K562 (cell line): ENCODE results near the gene MACROD2. TPM values are rescaled to one million over a fixed set of nuclear protein-coding genes. Genes with fewer than 3 reads are reported as not detected.

Experiments used
- ATAC-seq: fragments of 200-7000 bp; cut with Tn5 transposase; 3 replicates; pipeline ENCODE4 v1.9.1; 2020; ENCODE audit warnings: moderate library complexity
- BruUV-seq: library from RNA; stranded (reverse); fragments of 400-500 nt; replicated peaks from 2 replicates; lab custom pipeline; 2021; lab: Mats Ljungman, UMichigan
- CTCF ChIA-PET: fragments of 300-600 bp; formaldehyde crosslinking; extraction: SDS; loops from one replicate; lab custom pipeline; 2021; ENCODE audit warnings: low intra/inter-chr PET ratio; lab: Yijun Ruan, JAX
- POLR2A ChIA-PET: fragments of 300-600, 350-650 bp; sonication (Branson Sonifier 250); formaldehyde crosslinking; extraction: SDS; loops from one replicate; lab custom pipeline; 2021; ENCODE audit warnings: antibody characterized with exemption, inconsistent platforms; lab: Yijun Ruan, JAX
- DNase-seq, 4 experiments: peaks; one replicate each; pipeline versions ENCODE4 v3.0.0 to v3.0.0-alpha.2; 2011 to 2018; ENCODE audit warnings: low spot score in 3 of 4, mixed read lengths in 3 of 4; ENCODE audit errors: extremely low read depth in 1 of 4
- FAIRE-seq: peaks from 2 replicates; lab custom pipeline; 2011; peaks lifted over from hg19 to GRCh38; lab: Jason Lieb, UNC
- H2AFZ ChIP-seq: 2 replicates; pipeline ENCODE4 v1.6.0; 2011; ENCODE audit warnings: low read depth, low read length, control low read depth, inconsistent platforms
- H3K27ac ChIP-seq: fragments of 200-600 bp; 3 replicates; pipeline ENCODE4 v1.8.0; 2011; ENCODE audit warnings: low read depth, mild to moderate bottlenecking, control low read depth, inconsistent platforms, low read length, moderate library complexity, mixed read lengths; ENCODE audit errors: extremely low read depth
- H3K27me3 ChIP-seq, 2 experiments: fragments of 300-600 bp in 1 of 2; 2 replicates in 1 of 2; 3 replicates in 1 of 2; pipeline versions ENCODE4 v1.6.0 to v1.8.0; 2011; ENCODE audit warnings: inconsistent platforms in 2 of 2, low read length in 2 of 2, mild to moderate bottlenecking in 1 of 2, mixed read lengths in 1 of 2, moderate library complexity in 1 of 2; ENCODE audit not compliant: control insufficient read depth in 2 of 2, insufficient read depth in 2 of 2
- H3K36me3 ChIP-seq: fragments of 300-600 bp; 3 replicates; pipeline ENCODE4 v1.8.0; 2011; ENCODE audit warnings: mild to moderate bottlenecking, low read length, inconsistent platforms; ENCODE audit not compliant: control insufficient read depth, insufficient read depth
- H3K4me1 ChIP-seq, 2 experiments: fragments of 200-600 bp in 1 of 2; replicated peaks in 1 of 2; 2 replicates in 1 of 2; 3 replicates in 1 of 2; pipeline versions ENCODE4 v1.5.1 to v1.8.0; 2011; ENCODE audit warnings: inconsistent platforms in 2 of 2, low read length in 2 of 2, mild to moderate bottlenecking in 1 of 2, mixed read lengths in 1 of 2, moderate library complexity in 1 of 2; ENCODE audit not compliant: control insufficient read depth in 2 of 2, insufficient read depth in 2 of 2
- H3K4me2 ChIP-seq: 2 replicates; pipeline ENCODE4 v1.6.1; 2011; ENCODE audit warnings: low read length, control low read depth, inconsistent platforms, mixed read lengths; ENCODE audit not compliant: insufficient read depth
- H3K4me3 ChIP-seq: fragments of 200-600 bp; sonication (generic), shearing (Covaris generic); 2 replicates; pipeline ENCODE4 v1.5.1; 2016; ENCODE audit warnings: control low read depth, inconsistent platforms
- H3K79me2 ChIP-seq: fragments of 200-600 bp; 3 replicates; pipeline ENCODE4 v1.8.0; 2011; ENCODE audit warnings: low read length, inconsistent platforms; ENCODE audit not compliant: control insufficient read depth, insufficient read depth
- H3K9ac ChIP-seq, 2 experiments: 2 replicates each; pipeline versions ENCODE4 v1.6.0 to v1.6.1; 2011; ENCODE audit warnings: low read depth in 2 of 2, low read length in 2 of 2, control low read depth in 1 of 2, inconsistent platforms in 1 of 2, mild to moderate bottlenecking in 1 of 2, mixed read lengths in 1 of 2; ENCODE audit not compliant: insufficient read depth in 1 of 2
- H3K9me1 ChIP-seq: one replicate; pipeline ENCODE4 v1.6.0; 2011; ENCODE audit warnings: inconsistent platforms, mild to moderate bottlenecking, low read length, moderate library complexity; ENCODE audit not compliant: control insufficient read depth, insufficient read depth
- H3K9me3 ChIP-seq: replicated peaks from 2 replicates; pipeline ENCODE4 v1.5.1; 2011; ENCODE audit warnings: low read depth, low read length, inconsistent platforms; ENCODE audit not compliant: control insufficient read depth, insufficient read depth
- H4K20me1 ChIP-seq: replicated peaks from 2 replicates; pipeline ENCODE4 v1.6.1; 2011; ENCODE audit warnings: low read length, inconsistent platforms, mixed read lengths; ENCODE audit not compliant: control insufficient read depth, insufficient read depth
- DIDO1 ChIP-seq: fragments of 450-650 bp; IDR thresholded peaks from 2 replicates; pipeline ENCODE4 v1.6.1; 2016; ENCODE audit warnings: low read depth, missing biosample characterization, missing genetic modification characterization
- DLX4 ChIP-seq: fragments of 250-450 bp; sonication (Bioruptor Pico); IDR thresholded peaks from 2 replicates; pipeline ENCODE4 v1.6.1; 2021; ENCODE audit warnings: mild to moderate bottlenecking
- ELK1 ChIP-seq: sonication (generic); formaldehyde crosslinking; IDR thresholded peaks from 2 replicates; pipeline ENCODE4 v1.8.1; 2022; ENCODE audit warnings: missing genetic modification reagents
- FOXK2 ChIP-seq, 2 experiments: fragments of 450-650 bp; IDR thresholded peaks in 1 of 2; conservative IDR thresholded peaks in 1 of 2; 2 replicates each; pipeline ENCODE4 v1.6.1; 2016; ENCODE audit warnings: low read depth in 2 of 2, mild to moderate bottlenecking in 1 of 2
- MITF ChIP-seq: IDR thresholded peaks from 2 replicates; pipeline ENCODE4 v1.6.1; 2014; ENCODE audit warnings: antibody characterized with exemption
- RBM25 ChIP-seq: fragments of 200-400 bp; formaldehyde crosslinking; IDR thresholded peaks from 2 replicates; pipeline ENCODE4 v1.6.1; 2018; ENCODE audit warnings: low read length, low read depth, moderate library complexity; ENCODE audit not compliant: severe bottlenecking
- SRSF9 ChIP-seq: fragments of 200-400 bp; formaldehyde crosslinking; IDR thresholded peaks from 2 replicates; pipeline ENCODE4 v1.6.1; 2017; ENCODE audit warnings: low read depth, low read length, borderline replicate concordance
- THAP7 ChIP-seq: fragments of 250-450 bp; sonication (Bioruptor Pico); IDR thresholded peaks from 2 replicates; pipeline ENCODE4 v1.5.0; 2021
- WGBS: fragments of 100-300 bp; shearing (Covaris generic); methylation state at CpG from one replicate; pipeline ENCODE4 v1.1.6; 2016; ENCODE audit warnings: low coverage, mixed read lengths; ENCODE audit not compliant: insufficient coverage; ENCODE audit errors: missing lambda C conversion rate; 5-methylcytosine and 5-hydroxymethylcytosine counted together
- in situ Hi-C: fragments of 300-500 bp; cut with MboI; formaldehyde crosslinking; loops from 4 replicates; pipeline ENCODE4 v1.15.0; 2018; ENCODE audit warnings: inconsistent platforms, mixed read lengths
- intact Hi-C: fragments of 100-400 bp; cut with micrococcal nuclease; formaldehyde crosslinking; loops from 2 replicates; pipeline ENCODE4 v1.14.2; 2022
- polyA plus RNA-seq, 8 experiments: library from polyadenylated mRNA; depleted of rRNA in 4 of 8; stranded (reverse) in 5 of 8; unstranded in 3 of 8; fragments of >200 nt; fragmentation: Nextera tagmentation in 2 of 8; fragmentation: Illumina TruSeq in 1 of 8; extraction: Ambion mirVana in 2 of 8; extraction: Trizol in 1 of 8; gene quantifications; 2 replicates each; pipeline versions ENCODE4 v1.2.1 to v1.2.3, GENCODE V29; 2011 to 2014; ENCODE audit warnings: inconsistent platforms in 1 of 8, missing spikeins in 1 of 8
- total RNA-seq, 7 experiments: library from RNA; depleted of rRNA in 6 of 7; stranded (reverse); fragments of >200 nt in 6 of 7; fragmentation: Illumina TruSeq in 2 of 7; extraction: Trizol in 2 of 7; gene quantifications; 2 replicates each; pipeline versions ENCODE4 v1.2.1 to v1.2.3, GENCODE V29; 2011 to 2021; ENCODE audit warnings: low replicate concordance in 1 of 7

Gene MACROD2
- total and polyA plus RNA-seq, 9 of the 15 experiments (the other 6 are each of a cell fraction or from before 2014, with no cell fraction given), result not detected

- no peak for FAIRE-seq
- no peaks in the 10 kb centered on the region for H3K9me3 ChIP-seq
- no peaks in the 10 kb centered on the region for H4K20me1 ChIP-seq
- no TSS peak for BruUV-seq
- TF ChIP-seq THAP7 (CRISPR knock-in tag) (no peak), MITF (no peak), DLX4 (CRISPR knock-in tag) (no peak), RBM25 (no peak), ELK1 (CRISPR knock-in tag) (no peak), DIDO1 (tag) (no peak), SRSF9 (no peak), FOXK2 (conservative IDR thresholded peaks at IDR 0.05 in 1 of 2, IDR thresholded peaks at IDR 0.05 in 1 of 2; ENCODE audit: low read depth in 2 of 2) (no peak)
- H2AFZ ChIP-seq, result no peak overlapping the region
- no peaks in the 10 kb centered on the region for H3K4me1 ChIP-seq
- CTCF ChIA-PET, result no interaction called here
- H3K27me3 ChIP-seq, result no peaks in the 10 kb centered on the region
- H3K4me2 ChIP-seq, result no peak overlapping the region
- 5% methylated on average over 2 of the region's 2 CpGs for WGBS
- intact Hi-C loops, result no loop called here
- no peaks in the 10 kb centered on the region for H3K79me2 ChIP-seq
- H3K9ac ChIP-seq, result no peak overlapping the region
- H3K4me3 ChIP-seq, result no peak overlapping the region
- H3K27ac ChIP-seq, result no peak overlapping the region
- H3K9me1 ChIP-seq, result no peaks in the 10 kb centered on the region
- POLR2A ChIA-PET, result no interaction called here
- in situ Hi-C loops, result no loop called here
- H3K36me3 ChIP-seq, result no peaks in the 10 kb centered on the region
- no peak for ATAC-seq
- DNase-seq, result no peak
Measured at GRCh38 chr20:15799871-15800270, 1804.6 kb downstream of the MACROD2 start.
